A673 (cell line): ENCODE results near the gene PEA15.

Experiments
- EZH2 ChIP-seq: fragments of 200-600 bp; sonication (generic); IDR thresholded peaks from 2 replicates; pipeline ENCODE4 v1.6.1; 2017; ENCODE audit warnings: borderline replicate concordance, low read depth, mild to moderate bottlenecking, mixed read lengths, antibody characterized with exemption, low read length; ENCODE audit not compliant: poor library complexity, severe bottlenecking
- TF ChIP-seq, protein P1 (sequence below): fragments of 300-800, 200-600 bp; sonication (generic); conservative IDR thresholded peaks from 2 replicates; pipeline ENCODE4 v1.5.1; 2017; ENCODE audit warnings: low read depth, mild to moderate bottlenecking, antibody characterized with exemption, low read length, moderate library complexity, mixed read lengths

DNA sequence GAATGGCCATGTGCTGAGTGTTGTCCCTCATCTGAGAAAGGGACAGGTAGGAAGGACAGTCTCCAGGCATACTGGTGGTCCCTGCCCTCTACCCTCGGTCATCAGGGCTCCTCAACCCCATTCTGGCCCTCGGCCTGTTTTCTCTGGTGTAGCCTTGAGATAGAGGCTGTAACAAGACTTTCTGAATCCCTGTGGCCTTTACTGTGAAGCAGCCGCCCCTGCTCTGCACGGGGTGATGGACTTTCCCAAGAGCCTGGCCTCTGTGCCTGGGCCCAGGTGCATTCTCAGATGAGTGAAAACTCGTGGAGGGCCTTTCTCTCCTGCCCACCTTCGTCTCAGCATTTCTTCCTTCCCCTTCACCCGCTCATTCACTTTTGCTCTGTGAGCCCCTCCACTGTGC lies 17.8 kb upstream of the PEA15 start:
- TF ChIP-seq, protein P1, sequence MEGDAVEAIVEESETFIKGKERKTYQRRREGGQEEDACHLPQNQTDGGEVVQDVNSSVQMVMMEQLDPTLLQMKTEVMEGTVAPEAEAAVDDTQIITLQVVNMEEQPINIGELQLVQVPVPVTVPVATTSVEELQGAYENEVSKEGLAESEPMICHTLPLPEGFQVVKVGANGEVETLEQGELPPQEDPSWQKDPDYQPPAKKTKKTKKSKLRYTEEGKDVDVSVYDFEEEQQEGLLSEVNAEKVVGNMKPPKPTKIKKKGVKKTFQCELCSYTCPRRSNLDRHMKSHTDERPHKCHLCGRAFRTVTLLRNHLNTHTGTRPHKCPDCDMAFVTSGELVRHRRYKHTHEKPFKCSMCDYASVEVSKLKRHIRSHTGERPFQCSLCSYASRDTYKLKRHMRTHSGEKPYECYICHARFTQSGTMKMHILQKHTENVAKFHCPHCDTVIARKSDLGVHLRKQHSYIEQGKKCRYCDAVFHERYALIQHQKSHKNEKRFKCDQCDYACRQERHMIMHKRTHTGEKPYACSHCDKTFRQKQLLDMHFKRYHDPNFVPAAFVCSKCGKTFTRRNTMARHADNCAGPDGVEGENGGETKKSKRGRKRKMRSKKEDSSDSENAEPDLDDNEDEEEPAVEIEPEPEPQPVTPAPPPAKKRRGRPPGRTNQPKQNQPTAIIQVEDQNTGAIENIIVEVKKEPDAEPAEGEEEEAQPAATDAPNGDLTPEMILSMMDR, result no peak
- no peak for TF ChIP-seq EZH2
